GM12878 (cell line): ENCODE measurements around the gene DDIT4. TPM values are rescaled to one million over a fixed set of nuclear protein-coding genes. Genes with fewer than 3 reads are reported as not detected.

ENCODE experiments used
- ATAC-seq: fragments of 200-7000 bp; cut with Tn5 transposase; 3 replicates; pipeline ENCODE4 v1.9.1; 2020; ENCODE audit warnings: mild to moderate bottlenecking, moderate library complexity
- BruUV-seq: library from RNA; stranded (reverse); fragments of 400-500 nt; replicated peaks from 2 replicates; lab custom pipeline; 2021; lab: Mats Ljungman, UMichigan
- CTCF ChIA-PET: fragments of 300-600 bp; sonication (Branson Sonifier 250); formaldehyde crosslinking; extraction: SDS; loops from one replicate; lab custom pipeline; 2021; ENCODE audit warnings: inconsistent platforms; lab: Yijun Ruan, JAX
- POLR2A ChIA-PET: fragments of 350-600 bp; formaldehyde crosslinking; extraction: SDS; loops from one replicate; lab custom pipeline; 2021; ENCODE audit warnings: inconsistent platforms; lab: Charles Lee
- RAD21 ChIA-PET: fragments of 300-600 bp; sonication (Branson Sonifier 250); formaldehyde crosslinking; loops from one replicate; lab custom pipeline; 2023; ENCODE audit warnings: antibody characterized with exemption; ENCODE audit not compliant: unreplicated experiment; lab: Charles Lee
- SMC1A ChIA-PET: fragments of 300-600 bp; sonication (Branson Sonifier 250); formaldehyde crosslinking; loops from one replicate; lab custom pipeline; 2023; ENCODE audit not compliant: unreplicated experiment, uncharacterized antibody; lab: Charles Lee
- DNase-seq: peaks from one replicate; pipeline ENCODE4 v3.0.0-alpha.2; 2011; ENCODE audit warnings: low read depth, low spot score
- FAIRE-seq: peaks from 3 replicates; lab custom pipeline; 2011; peaks lifted over from hg19 to GRCh38; lab: Jason Lieb, UNC
- H2AFZ ChIP-seq: 2 replicates; pipeline ENCODE4 v1.6.0; 2011; ENCODE audit warnings: low read depth, low read length, control low read depth; ENCODE audit not compliant: control insufficient read depth
- H3K27ac ChIP-seq: 2 replicates; pipeline ENCODE4 v1.5.1; 2011; ENCODE audit warnings: control low read depth; ENCODE audit not compliant: control insufficient read depth, insufficient read depth
- H3K27me3 ChIP-seq, 2 experiments: replicated peaks in 1 of 2; 2 replicates each; pipeline versions ENCODE4 v1.6.0 to v1.6.1; 2011; ENCODE audit warnings: low read length in 1 of 2; ENCODE audit not compliant: control insufficient read depth in 2 of 2, insufficient read depth in 2 of 2
- H3K36me3 ChIP-seq, 2 experiments: 2 replicates each; pipeline ENCODE4 v1.5.1; 2011; ENCODE audit warnings: low read length in 1 of 2; ENCODE audit not compliant: control insufficient read depth in 2 of 2, insufficient read depth in 2 of 2
- H3K4me1 ChIP-seq: 2 replicates; pipeline ENCODE4 v1.6.1; 2011; ENCODE audit warnings: mild to moderate bottlenecking, low read length, moderate library complexity, mixed read lengths; ENCODE audit not compliant: control insufficient read depth, insufficient read depth
- H3K4me2 ChIP-seq: 2 replicates; pipeline ENCODE4 v1.6.0; 2011; ENCODE audit warnings: control low read depth; ENCODE audit not compliant: control insufficient read depth, insufficient read depth
- H3K4me3 ChIP-seq: fragments of 200-600 bp; sonication (generic); 2 replicates; pipeline ENCODE4 v1.5.1; 2016
- H3K79me2 ChIP-seq: 2 replicates; pipeline ENCODE4 v1.6.0; 2011; ENCODE audit warnings: low read length; ENCODE audit not compliant: control insufficient read depth, insufficient read depth
- H3K9ac ChIP-seq: 2 replicates; pipeline ENCODE4 v1.8.0; 2011; ENCODE audit warnings: low read length, control low read depth, mixed read lengths; ENCODE audit not compliant: control insufficient read depth, insufficient read depth
- H3K9me3 ChIP-seq: replicated peaks from 3 replicates; pipeline ENCODE4 v1.5.1; 2011; ENCODE audit warnings: mild to moderate bottlenecking, low read length; ENCODE audit not compliant: control insufficient read depth, insufficient read depth
- H4K20me1 ChIP-seq: 2 replicates; pipeline ENCODE4 v1.6.0; 2011; ENCODE audit not compliant: control insufficient read depth, insufficient read depth
- IKZF1 ChIP-seq: fragments of 450-650 bp; conservative IDR thresholded peaks from 2 replicates; pipeline ENCODE4 v1.6.1; 2017; ENCODE audit warnings: antibody characterized with exemption, mild to moderate bottlenecking
- IKZF2 ChIP-seq, 2 experiments: fragments of 450-650 bp; IDR thresholded peaks; 2 replicates each; pipeline ENCODE4 v1.6.1; 2017; ENCODE audit warnings: mild to moderate bottlenecking in 2 of 2, moderate library complexity in 2 of 2
- MYB ChIP-seq: fragments of 150-350 bp; IDR thresholded peaks from 2 replicates; pipeline ENCODE4 v1.6.1; 2014; ENCODE audit warnings: mild to moderate bottlenecking, low read depth, low read length, borderline replicate concordance
- NR2C1 ChIP-seq: fragments of 450-650 bp; IDR thresholded peaks from 2 replicates; pipeline ENCODE4 v1.6.1; 2017; ENCODE audit warnings: antibody characterized with exemption, mild to moderate bottlenecking, moderate library complexity
- SMAD1 ChIP-seq: fragments of 450-650 bp; IDR thresholded peaks from 2 replicates; pipeline ENCODE4 v1.6.1; 2018; ENCODE audit warnings: mild to moderate bottlenecking, low read depth; ENCODE audit not compliant: partially characterized antibody
- WGBS: methylation state at CpG from one replicate; pipeline ENCODE4 v1.1.6; 2016; ENCODE audit warnings: low lambda C conversion rate; ENCODE audit not compliant: insufficient replicate concordance, insufficient coverage; ENCODE audit errors: missing lambda C conversion rate; 5-methylcytosine and 5-hydroxymethylcytosine counted together
- in situ Hi-C: fragments of 300-500 bp; cut with MboI; formaldehyde crosslinking; loops from 9 replicates; pipeline ENCODE4 v1.14.3; 2018; ENCODE audit warnings: mixed read lengths
- intact Hi-C: fragments of 100-400 bp; cut with micrococcal nuclease; formaldehyde crosslinking; loops from one replicate; pipeline ENCODE4 v1.14.2; 2022; ENCODE audit not compliant: unreplicated experiment
- polyA plus RNA-seq, 11 experiments: library from polyadenylated mRNA; depleted of rRNA in 4 of 11; unstranded in 6 of 11; stranded (reverse) in 5 of 11; fragments of >200 nt; fragmentation: Nextera tagmentation in 4 of 11; fragmentation: Illumina TruSeq in 1 of 11; extraction: Ambion mirVana in 4 of 11; extraction: Trizol in 1 of 11; gene quantifications; 1 replicate in 1 of 11; 2 replicates in 10 of 11; pipeline versions ENCODE4 v1.2.1 to v1.2.3, GENCODE V29; 2011 to 2016; ENCODE audit warnings: inconsistent platforms in 2 of 11, missing spikeins in 2 of 11, low read depth in 1 of 11
- total RNA-seq, 4 experiments: library from RNA; depleted of rRNA in 3 of 4; stranded (reverse); fragments of >200 nt in 3 of 4; fragmentation: Illumina TruSeq in 1 of 4; extraction: Trizol in 1 of 4; gene quantifications; 2 replicates each; pipeline versions ENCODE4 v1.2.1 to v1.2.3, GENCODE V29; 2013 to 2021

The DDIT4 gene
- total and polyA plus RNA-seq, 10 of the 15 experiments (the other 5 are each of a cell fraction or from before 2014, with no cell fraction given) = 2.1 to 277 (median 183) TPM

- H4K20me1 ChIP-seq = no peaks in the 10 kb centered on the region
- no peak overlapping the region for H3K4me3 ChIP-seq
- H2AFZ ChIP-seq = no peak overlapping the region
- DNase-seq (no peak), ATAC-seq (no peak), FAIRE-seq (no peak)
- no peaks in the 10 kb centered on the region for H3K36me3 ChIP-seq
- H3K9ac ChIP-seq = peak overlapping the region; percentile 4; the same call in 1 of the 2 replicates
- in situ Hi-C loops (no loop called here), intact Hi-C loops (loop anchor here (5.0 kb wide), 1 partner anchor 46 kb away; the partner anchor contains the start of genes ANAPC16 and ASCC1)
- H3K79me2 ChIP-seq = peaks cover 2% of the 10 kb centered on the region
- 71% methylated on average over 6 of the region's 6 CpGs for WGBS
- no peaks in the 10 kb centered on the region for H3K9me3 ChIP-seq
- CTCF ChIA-PET = interaction anchor here (0.6 to 7.6 kb wide), 9 partner anchors 9 to 73 kb away, joined by 3 to 59 read pairs (median 3); partner anchors contain the start of gene DDIT4
- SMC1A ChIA-PET = interaction anchor here (0.9 to 21.0 kb wide), 8 partner anchors 9 to 68 kb away, joined by 3 to 275 read pairs (median 6); partner anchors contain the start of gene DDIT4
- H3K27ac ChIP-seq = peak overlapping the region; percentile 12; the same call in 1 of the 2 replicates
- TF ChIP-seq IKZF2 (IDR thresholded peaks at IDR 0.05) (0 out of 4 replicates have a peak, but pooled peaks of 1 of the 2 experiments have one; percentile 15), SMAD1 (peak; percentile 78), NR2C1 (no peak), IKZF1 (0 out of 2 replicates have a peak, but pooled peaks have one; percentile 14), MYB (no peak)
- H3K4me2 ChIP-seq = peak overlapping the region; percentile 32; the same call in 1 of the 2 replicates
- RAD21 ChIA-PET = interaction anchor here (0.6 to 13.0 kb wide), 3 partner anchors 9 to 17 kb away, joined by 4 to 200 read pairs (median 185); partner anchors contain the start of gene DDIT4
- POLR2A ChIA-PET = interaction anchor here (0.7 to 9.9 kb wide), 9 partner anchors 9 to 362 kb away, joined by 3 to 267 read pairs (median 6); partner anchors contain the start of genes DDIT4 and MICU1
- no TSS peak for BruUV-seq
- peaks cover 44% of the 10 kb centered on the region for H3K4me1 ChIP-seq
- H3K27me3 ChIP-seq = no peaks in the 10 kb centered on the region
Observed at GRCh38 chr10:72263613-72264241, 10.0 kb upstream of the DDIT4 start.
